ENCODE measurements around the gene GNA12.

GRCh38 chr7:2873146-2873545, 29.0 kb upstream of the GNA12 start:
- no peak for TF ChIP-seq CTCF (conservative IDR thresholded peaks at IDR 0.05; ENCODE audit: low read depth, low read length)
- no peak for TF ChIP-seq EZH2 (IDR thresholded peaks at IDR 0.05; ENCODE audit: borderline replicate concordance, low read depth, low read length, poor library complexity, severe bottlenecking)

Data from A673 (cell line).